Nucleus accumbens (tissue), 56 donors: ENCODE data around the gene HOMER2.
"Not testable (repeated sequence)": the region's sequence is repeated elsewhere in the genome, so short reads cannot be mapped to it uniquely, and the experiment has no call there.

Experiments
- DNase-seq, 56 donors: peaks; one replicate each; lab custom pipeline; 2025; lab: John Stamatoyannopoulos, UW

Gene HOMER2

GRCh38 chr15:82870727-82871320, 81.7 kb downstream of the HOMER2 start:
- DNase-seq: no peak

GRCh38 chr15:82865981-82866380, 86.5 kb downstream of the HOMER2 start:
- not testable (repeated sequence) for DNase-seq

- not testable (repeated sequence) for DNase-seq
Measured at GRCh38 chr15:82865581-82865980, 86.9 kb downstream of the HOMER2 start.

- no peak for DNase-seq
Measured at GRCh38 chr15:82864967-82865366, 87.6 kb downstream of the HOMER2 start.

GRCh38 chr15:82862886-82863285, 89.6 kb downstream of the HOMER2 start:
- DNase-seq: no peak

- no peak for DNase-seq
Measured at GRCh38 chr15:82858932-82859331, 93.6 kb downstream of the HOMER2 start.

GRCh38 chr15:82856397-82857170, 95.9 kb downstream of the HOMER2 start:
- no peak for DNase-seq

GRCh38 chr15:82855286-82856100, 97.0 kb downstream of the HOMER2 start:
- DNase-seq: no peak

GRCh38 chr15:82854554-82854953, 98.0 kb downstream of the HOMER2 start:
- DNase-seq: no peak

- no peak for DNase-seq
Measured at GRCh38 chr15:82852941-82853561, 99.5 kb downstream of the HOMER2 start.

GRCh38 chr15:82851981-82852511, 100.5 kb downstream of the HOMER2 start:
- no peak for DNase-seq

- no peak for DNase-seq
Measured at GRCh38 chr15:82851306-82851850, 101.1 kb downstream of the HOMER2 start.

GRCh38 chr15:82850731-82851130, 101.8 kb downstream of the HOMER2 start:
- DNase-seq: peak in 1 of 56 donors; percentile 4

- DNase-seq: peak in 19 of 56 donors; percentile 4 to 44 (median 16)
Measured at GRCh38 chr15:82849556-82850512, 102.7 kb downstream of the HOMER2 start.

- DNase-seq: no peak
Measured at GRCh38 chr15:82848241-82848993, 104.1 kb downstream of the HOMER2 start.

- no peak for DNase-seq
Measured at GRCh38 chr15:82847703-82848102, 104.8 kb downstream of the HOMER2 start.

- no peak for DNase-seq
Measured at GRCh38 chr15:82846621-82847020, 105.9 kb downstream of the HOMER2 start.

GRCh38 chr15:82845686-82846085, 106.8 kb downstream of the HOMER2 start:
- no peak for DNase-seq
